Liver (tissue), 9 donors: ENCODE results near the gene GRK5. TPM values are rescaled to one million over a fixed set of nuclear protein-coding genes. Genes with fewer than 3 reads are reported as not detected.

Source experiments
- DNase-seq: peaks from one replicate; pipeline ENCODE4 v3.0.0-alpha.2; 2017; ENCODE audit warnings: low spot score
- H3K27ac ChIP-seq, 2 donors: one replicate each; pipeline ENCODE4 v1.7.0; 2013; ENCODE audit warnings: inconsistent platforms in 2 of 2, low read length in 2 of 2, control low read depth in 1 of 2, low read depth in 1 of 2, mild to moderate bottlenecking in 1 of 2
- H3K27me3 ChIP-seq, 4 donors: one replicate each; pipeline versions ENCODE4 v1.6.1 to v1.7.0; 2013; ENCODE audit warnings: low read length in 3 of 4, inconsistent platforms in 1 of 4, mild to moderate bottlenecking in 1 of 4, moderate library complexity in 1 of 4; ENCODE audit not compliant: control insufficient read depth in 4 of 4, insufficient read depth in 4 of 4
- H3K36me3 ChIP-seq, 4 donors: one replicate each; pipeline versions ENCODE4 v1.6.1 to v1.7.0; 2013; ENCODE audit warnings: low read length in 3 of 4, mild to moderate bottlenecking in 3 of 4, low read depth in 1 of 4, moderate library complexity in 1 of 4; ENCODE audit not compliant: control insufficient read depth in 4 of 4, insufficient read depth in 3 of 4
- H3K4me1 ChIP-seq, 4 donors: one replicate each; pipeline versions ENCODE4 v1.6.1 to v1.7.0; 2013; ENCODE audit warnings: low read length in 3 of 4, mild to moderate bottlenecking in 3 of 4, moderate library complexity in 1 of 4; ENCODE audit not compliant: control insufficient read depth in 4 of 4, insufficient read depth in 4 of 4
- H3K4me3 ChIP-seq, 3 donors: one replicate each; pipeline versions ENCODE4 v1.6.1 to v1.7.0; 2013; ENCODE audit warnings: low read length in 3 of 3, control low read depth in 1 of 3, low read depth in 1 of 3, mild to moderate bottlenecking in 1 of 3
- H3K9ac ChIP-seq, 2 donors: one replicate each; pipeline ENCODE4 v1.7.0; 2013; ENCODE audit warnings: low read length in 2 of 2, mild to moderate bottlenecking in 2 of 2, moderate library complexity in 2 of 2, control low read depth in 1 of 2, low read depth in 1 of 2
- H3K9me3 ChIP-seq, 4 donors: one replicate each; pipeline versions ENCODE4 v1.6.1 to v1.7.0; 2013; ENCODE audit warnings: low read length in 3 of 4; ENCODE audit not compliant: control insufficient read depth in 4 of 4
- FOXA1 ChIP-seq: IDR thresholded peaks from 2 replicates; pipeline ENCODE4 v1.6.1; 2016; ENCODE audit warnings: antibody characterized with exemption
- FOXA2 ChIP-seq: IDR thresholded peaks from 2 replicates; pipeline ENCODE4 v1.6.1; 2016; ENCODE audit warnings: antibody characterized with exemption
- GABPA ChIP-seq, 2 donors: IDR thresholded peaks in 1 of 2; conservative IDR thresholded peaks in 1 of 2; 2 replicates each; pipeline ENCODE4 v1.6.1; 2016; ENCODE audit warnings: antibody characterized with exemption in 2 of 2, mild to moderate bottlenecking in 1 of 2, moderate library complexity in 1 of 2
- HNF4A ChIP-seq, 2 donors: conservative IDR thresholded peaks; 2 replicates each; pipeline ENCODE4 v1.6.1; 2016; ENCODE audit warnings: antibody characterized with exemption in 2 of 2, mild to moderate bottlenecking in 2 of 2
- HNF4G ChIP-seq: IDR thresholded peaks from 2 replicates; pipeline ENCODE4 v1.6.1; 2016; ENCODE audit warnings: antibody characterized with exemption
- JUND ChIP-seq, 2 donors: IDR thresholded peaks; 2 replicates each; pipeline ENCODE4 v1.6.1; 2016; ENCODE audit warnings: antibody characterized with exemption in 2 of 2
- NR2F2 ChIP-seq: IDR thresholded peaks from 2 replicates; pipeline ENCODE4 v1.6.1; 2016; ENCODE audit warnings: antibody characterized with exemption
- RAD21 ChIP-seq, 2 donors: IDR thresholded peaks; 2 replicates each; pipeline ENCODE4 v1.6.1; 2016; ENCODE audit warnings: antibody characterized with exemption in 2 of 2, mild to moderate bottlenecking in 2 of 2
- RXRA ChIP-seq, 2 donors: IDR thresholded peaks; 2 replicates each; pipeline ENCODE4 v1.6.1; 2017 to 2018; ENCODE audit warnings: antibody characterized with exemption in 2 of 2, mild to moderate bottlenecking in 1 of 2
- SP1 ChIP-seq: IDR thresholded peaks from 2 replicates; pipeline ENCODE4 v1.6.1; 2018; ENCODE audit warnings: antibody characterized with exemption, mild to moderate bottlenecking
- TAF1 ChIP-seq: conservative IDR thresholded peaks from 2 replicates; pipeline ENCODE4 v1.6.1; 2016; ENCODE audit warnings: antibody characterized with exemption, mild to moderate bottlenecking
- YY1 ChIP-seq: IDR thresholded peaks from 2 replicates; pipeline ENCODE4 v1.6.1; 2016; ENCODE audit warnings: antibody characterized with exemption, mild to moderate bottlenecking
- WGBS: extraction: QIAGEN DNeasy Blood & Tissue Kit; methylation state at CpG from one replicate; pipeline ENCODE4 v1.1.7; 2013; 5-methylcytosine and 5-hydroxymethylcytosine counted together
- polyA plus RNA-seq, 2 donors: library from polyadenylated mRNA; stranded (reverse) in 1 of 2; unstranded in 1 of 2; fragments of 200-250 nt in 1 of 2; fragments of >200 nt in 1 of 2; fragmentation: Nextera tagmentation in 1 of 2; extraction: Ambion mirVana in 1 of 2; gene quantifications; one replicate each; pipeline versions ENCODE4 v1.2.1 to v1.2.3, GENCODE V29; 2013 to 2015
- total RNA-seq, 2 donors: library from RNA; depleted of rRNA; stranded (reverse); fragments of >200 nt; gene quantifications; one replicate each; pipeline ENCODE4 v1.2.3, GENCODE V29; 2014
- TF ChIP-seq, protein P1 (sequence below): IDR thresholded peaks from 2 replicates; pipeline ENCODE4 v1.6.1; 2016; ENCODE audit warnings: antibody characterized with exemption
- TF ChIP-seq, protein P2 (sequence below): IDR thresholded peaks from 2 replicates; pipeline ENCODE4 v1.6.1; 2016; ENCODE audit warnings: antibody characterized with exemption
- TF ChIP-seq, protein P3 (sequence below): IDR thresholded peaks from 2 replicates; pipeline ENCODE4 v1.6.1; 2016; ENCODE audit warnings: antibody characterized with exemption, mild to moderate bottlenecking
- TF ChIP-seq, protein P4 (sequence below): IDR thresholded peaks from 2 replicates; pipeline ENCODE4 v1.6.1; 2016; ENCODE audit warnings: antibody characterized with exemption
- TF ChIP-seq, protein P5 (sequence below): fragments of 150-350 bp; IDR thresholded peaks from 2 replicates; pipeline ENCODE4 v1.5.1; 2017; ENCODE audit warnings: improper control_type of control experiment, low read depth, low read length; ENCODE audit not compliant: missing input control
- donor health status: healthy.
- donor health status: healthy.
- donor health status: healthy.
- donor health status: healthy.
- donor health status: healthy.

The GRK5 gene
- total and polyA plus RNA-seq, 4 donors: 2.1 to 6.6 (median 5.1) TPM

DNA sequence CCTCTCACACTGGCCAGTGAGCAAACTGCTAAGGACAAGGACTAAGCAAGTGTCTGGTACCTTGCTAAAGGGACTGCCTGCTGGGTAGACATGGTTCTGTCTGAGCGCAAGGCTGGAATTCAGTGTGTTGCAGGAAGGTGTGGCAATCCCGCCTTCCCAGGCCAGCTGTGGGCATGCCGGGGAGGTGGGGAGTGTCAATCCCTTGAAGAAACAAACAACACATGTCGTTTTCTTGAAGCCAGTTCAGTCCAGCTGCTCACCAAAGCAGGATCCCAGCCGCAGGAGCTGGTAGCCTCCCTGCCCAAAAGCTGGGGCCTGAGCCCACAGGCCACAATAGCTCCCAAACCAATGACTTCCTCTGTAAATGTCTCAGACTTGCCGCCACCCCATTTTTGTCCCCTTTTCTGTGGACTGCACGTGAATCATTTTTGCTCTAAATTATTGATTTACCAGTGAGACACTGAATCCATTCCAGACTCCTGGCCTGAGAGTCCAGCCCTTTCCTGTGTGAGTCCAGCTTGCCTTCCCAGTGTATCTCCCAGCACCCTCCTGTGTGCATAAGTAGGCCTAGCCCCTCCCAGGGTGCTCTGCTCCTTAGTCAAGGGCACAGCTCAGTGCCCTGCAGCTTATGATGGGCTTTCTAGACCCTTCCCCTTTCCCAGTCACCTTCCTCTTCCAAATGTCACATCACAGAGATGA is 168.4 kb downstream of the GRK5 start:
- no peak for DNase-seq
- peak overlapping the region in 1 of 2 donors; percentile 12 for H3K27ac ChIP-seq
- TF ChIP-seq, protein P1, sequence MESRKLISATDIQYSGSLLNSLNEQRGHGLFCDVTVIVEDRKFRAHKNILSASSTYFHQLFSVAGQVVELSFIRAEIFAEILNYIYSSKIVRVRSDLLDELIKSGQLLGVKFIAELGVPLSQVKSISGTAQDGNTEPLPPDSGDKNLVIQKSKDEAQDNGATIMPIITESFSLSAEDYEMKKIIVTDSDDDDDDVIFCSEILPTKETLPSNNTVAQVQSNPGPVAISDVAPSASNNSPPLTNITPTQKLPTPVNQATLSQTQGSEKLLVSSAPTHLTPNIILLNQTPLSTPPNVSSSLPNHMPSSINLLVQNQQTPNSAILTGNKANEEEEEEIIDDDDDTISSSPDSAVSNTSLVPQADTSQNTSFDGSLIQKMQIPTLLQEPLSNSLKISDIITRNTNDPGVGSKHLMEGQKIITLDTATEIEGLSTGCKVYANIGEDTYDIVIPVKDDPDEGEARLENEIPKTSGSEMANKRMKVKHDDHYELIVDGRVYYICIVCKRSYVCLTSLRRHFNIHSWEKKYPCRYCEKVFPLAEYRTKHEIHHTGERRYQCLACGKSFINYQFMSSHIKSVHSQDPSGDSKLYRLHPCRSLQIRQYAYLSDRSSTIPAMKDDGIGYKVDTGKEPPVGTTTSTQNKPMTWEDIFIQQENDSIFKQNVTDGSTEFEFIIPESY: no peak
- no peak for TF ChIP-seq HNF4A (conservative IDR thresholded peaks at IDR 0.05)
- no peak for TF ChIP-seq YY1
- TF ChIP-seq HNF4G: no peak
- H3K27me3 ChIP-seq: no peaks in the 10 kb centered on the region
- WGBS: 83% methylated on average over 7 of the region's 7 CpGs
- no peak overlapping the region for H3K9ac ChIP-seq
- no peaks in the 10 kb centered on the region for H3K4me1 ChIP-seq
- no peaks in the 10 kb centered on the region for H3K36me3 ChIP-seq
- no peaks in the 10 kb centered on the region for H3K9me3 ChIP-seq
- H3K4me3 ChIP-seq: no peak overlapping the region

DNA sequence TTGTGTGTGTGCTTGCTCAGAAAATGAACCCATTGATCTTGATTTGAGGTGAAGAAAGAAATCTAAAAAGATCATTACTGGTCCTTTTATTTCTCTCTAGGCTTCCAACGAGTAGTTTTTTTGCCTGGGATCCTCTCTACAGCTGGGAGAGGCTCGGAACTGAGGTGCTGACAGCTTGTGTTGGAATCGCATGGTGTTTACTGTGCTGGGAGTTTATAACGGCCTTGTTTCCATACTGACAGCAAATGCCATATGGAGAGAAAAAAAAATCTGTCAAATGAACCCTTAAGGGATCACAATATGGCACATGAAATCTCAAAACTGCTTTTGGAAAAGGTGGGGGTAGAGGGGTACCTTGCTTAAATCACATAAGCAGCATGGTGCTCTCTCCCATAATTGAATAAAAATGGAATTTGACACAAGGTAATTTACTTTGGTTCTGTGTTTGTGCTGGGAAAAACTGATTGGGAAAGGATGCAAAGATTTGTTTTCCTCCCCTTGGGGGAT is 170.1 kb downstream of the GRK5 start:
- Histone ChIP-seq H3K9me3 (no peaks in the 10 kb centered on the region), H3K4me1 (no peaks in the 10 kb centered on the region), H3K9ac (no peak overlapping the region), H3K27me3 (no peaks in the 10 kb centered on the region), H3K36me3 (no peaks in the 10 kb centered on the region), H3K4me3 (no peak overlapping the region), H3K27ac (no peak overlapping the region)
- WGBS: 75% methylated on average over 4 of the region's 4 CpGs
- TF ChIP-seq YY1: no peak
- no peak for TF ChIP-seq NR2F2
- TF ChIP-seq, protein P2, sequence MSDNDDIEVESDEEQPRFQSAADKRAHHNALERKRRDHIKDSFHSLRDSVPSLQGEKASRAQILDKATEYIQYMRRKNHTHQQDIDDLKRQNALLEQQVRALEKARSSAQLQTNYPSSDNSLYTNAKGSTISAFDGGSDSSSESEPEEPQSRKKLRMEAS: no peak
- no peak for TF ChIP-seq SP1
- no peak for TF ChIP-seq FOXA1
- no peak for TF ChIP-seq GABPA (IDR thresholded peaks at IDR 0.05 in 1 of 2, conservative IDR thresholded peaks at IDR 0.05 in 1 of 2)
- no peak for TF ChIP-seq HNF4G
- TF ChIP-seq RXRA (IDR thresholded peaks at IDR 0.05): no peak
- TF ChIP-seq FOXA2: no peak
- no peak for TF ChIP-seq JUND (IDR thresholded peaks at IDR 0.05)
- TF ChIP-seq, protein P3, sequence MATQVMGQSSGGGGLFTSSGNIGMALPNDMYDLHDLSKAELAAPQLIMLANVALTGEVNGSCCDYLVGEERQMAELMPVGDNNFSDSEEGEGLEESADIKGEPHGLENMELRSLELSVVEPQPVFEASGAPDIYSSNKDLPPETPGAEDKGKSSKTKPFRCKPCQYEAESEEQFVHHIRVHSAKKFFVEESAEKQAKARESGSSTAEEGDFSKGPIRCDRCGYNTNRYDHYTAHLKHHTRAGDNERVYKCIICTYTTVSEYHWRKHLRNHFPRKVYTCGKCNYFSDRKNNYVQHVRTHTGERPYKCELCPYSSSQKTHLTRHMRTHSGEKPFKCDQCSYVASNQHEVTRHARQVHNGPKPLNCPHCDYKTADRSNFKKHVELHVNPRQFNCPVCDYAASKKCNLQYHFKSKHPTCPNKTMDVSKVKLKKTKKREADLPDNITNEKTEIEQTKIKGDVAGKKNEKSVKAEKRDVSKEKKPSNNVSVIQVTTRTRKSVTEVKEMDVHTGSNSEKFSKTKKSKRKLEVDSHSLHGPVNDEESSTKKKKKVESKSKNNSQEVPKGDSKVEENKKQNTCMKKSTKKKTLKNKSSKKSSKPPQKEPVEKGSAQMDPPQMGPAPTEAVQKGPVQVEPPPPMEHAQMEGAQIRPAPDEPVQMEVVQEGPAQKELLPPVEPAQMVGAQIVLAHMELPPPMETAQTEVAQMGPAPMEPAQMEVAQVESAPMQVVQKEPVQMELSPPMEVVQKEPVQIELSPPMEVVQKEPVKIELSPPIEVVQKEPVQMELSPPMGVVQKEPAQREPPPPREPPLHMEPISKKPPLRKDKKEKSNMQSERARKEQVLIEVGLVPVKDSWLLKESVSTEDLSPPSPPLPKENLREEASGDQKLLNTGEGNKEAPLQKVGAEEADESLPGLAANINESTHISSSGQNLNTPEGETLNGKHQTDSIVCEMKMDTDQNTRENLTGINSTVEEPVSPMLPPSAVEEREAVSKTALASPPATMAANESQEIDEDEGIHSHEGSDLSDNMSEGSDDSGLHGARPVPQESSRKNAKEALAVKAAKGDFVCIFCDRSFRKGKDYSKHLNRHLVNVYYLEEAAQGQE: no peak
- TF ChIP-seq, protein P4, sequence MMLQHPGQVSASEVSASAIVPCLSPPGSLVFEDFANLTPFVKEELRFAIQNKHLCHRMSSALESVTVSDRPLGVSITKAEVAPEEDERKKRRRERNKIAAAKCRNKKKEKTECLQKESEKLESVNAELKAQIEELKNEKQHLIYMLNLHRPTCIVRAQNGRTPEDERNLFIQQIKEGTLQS: no peak
- TF ChIP-seq HNF4A (conservative IDR thresholded peaks at IDR 0.05): no peak
- TF ChIP-seq, protein P5, sequence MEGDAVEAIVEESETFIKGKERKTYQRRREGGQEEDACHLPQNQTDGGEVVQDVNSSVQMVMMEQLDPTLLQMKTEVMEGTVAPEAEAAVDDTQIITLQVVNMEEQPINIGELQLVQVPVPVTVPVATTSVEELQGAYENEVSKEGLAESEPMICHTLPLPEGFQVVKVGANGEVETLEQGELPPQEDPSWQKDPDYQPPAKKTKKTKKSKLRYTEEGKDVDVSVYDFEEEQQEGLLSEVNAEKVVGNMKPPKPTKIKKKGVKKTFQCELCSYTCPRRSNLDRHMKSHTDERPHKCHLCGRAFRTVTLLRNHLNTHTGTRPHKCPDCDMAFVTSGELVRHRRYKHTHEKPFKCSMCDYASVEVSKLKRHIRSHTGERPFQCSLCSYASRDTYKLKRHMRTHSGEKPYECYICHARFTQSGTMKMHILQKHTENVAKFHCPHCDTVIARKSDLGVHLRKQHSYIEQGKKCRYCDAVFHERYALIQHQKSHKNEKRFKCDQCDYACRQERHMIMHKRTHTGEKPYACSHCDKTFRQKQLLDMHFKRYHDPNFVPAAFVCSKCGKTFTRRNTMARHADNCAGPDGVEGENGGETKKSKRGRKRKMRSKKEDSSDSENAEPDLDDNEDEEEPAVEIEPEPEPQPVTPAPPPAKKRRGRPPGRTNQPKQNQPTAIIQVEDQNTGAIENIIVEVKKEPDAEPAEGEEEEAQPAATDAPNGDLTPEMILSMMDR: no peak
- TF ChIP-seq RAD21 (IDR thresholded peaks at IDR 0.05): no peak
- no peak for TF ChIP-seq TAF1
- DNase-seq: no peak
